GM12878 (cell line): ENCODE data around the gene TBATA. TPM values are rescaled to one million over a fixed set of nuclear protein-coding genes. Genes with fewer than 3 reads are reported as not detected.

Experiments used
- ATAC-seq: fragments of 200-7000 bp; cut with Tn5 transposase; 3 replicates; pipeline ENCODE4 v1.9.1; 2020; ENCODE audit warnings: mild to moderate bottlenecking, moderate library complexity
- BruUV-seq: library from RNA; stranded (reverse); fragments of 400-500 nt; replicated peaks from 2 replicates; lab custom pipeline; 2021; lab: Mats Ljungman, UMichigan
- CTCF ChIA-PET: fragments of 300-600 bp; sonication (Branson Sonifier 250); formaldehyde crosslinking; extraction: SDS; loops from one replicate; lab custom pipeline; 2021; ENCODE audit warnings: inconsistent platforms; lab: Yijun Ruan, JAX
- POLR2A ChIA-PET: fragments of 350-600 bp; formaldehyde crosslinking; extraction: SDS; loops from one replicate; lab custom pipeline; 2021; ENCODE audit warnings: inconsistent platforms; lab: Charles Lee
- RAD21 ChIA-PET: fragments of 300-600 bp; sonication (Branson Sonifier 250); formaldehyde crosslinking; loops from one replicate; lab custom pipeline; 2023; ENCODE audit warnings: antibody characterized with exemption; ENCODE audit not compliant: unreplicated experiment; lab: Charles Lee
- SMC1A ChIA-PET: fragments of 300-600 bp; sonication (Branson Sonifier 250); formaldehyde crosslinking; loops from one replicate; lab custom pipeline; 2023; ENCODE audit not compliant: unreplicated experiment, uncharacterized antibody; lab: Charles Lee
- DNase-seq: peaks from one replicate; pipeline ENCODE4 v3.0.0-alpha.2; 2011; ENCODE audit warnings: low read depth, low spot score
- FAIRE-seq: peaks from 3 replicates; lab custom pipeline; 2011; peaks lifted over from hg19 to GRCh38; lab: Jason Lieb, UNC
- H2AFZ ChIP-seq: 2 replicates; pipeline ENCODE4 v1.6.0; 2011; ENCODE audit warnings: low read depth, low read length, control low read depth; ENCODE audit not compliant: control insufficient read depth
- H3K27ac ChIP-seq: 2 replicates; pipeline ENCODE4 v1.5.1; 2011; ENCODE audit warnings: control low read depth; ENCODE audit not compliant: control insufficient read depth, insufficient read depth
- H3K27me3 ChIP-seq, 2 experiments: replicated peaks in 1 of 2; 2 replicates each; pipeline versions ENCODE4 v1.6.0 to v1.6.1; 2011; ENCODE audit warnings: low read length in 1 of 2; ENCODE audit not compliant: control insufficient read depth in 2 of 2, insufficient read depth in 2 of 2
- H3K36me3 ChIP-seq, 2 experiments: 2 replicates each; pipeline ENCODE4 v1.5.1; 2011; ENCODE audit warnings: low read length in 1 of 2; ENCODE audit not compliant: control insufficient read depth in 2 of 2, insufficient read depth in 2 of 2
- H3K4me1 ChIP-seq: 2 replicates; pipeline ENCODE4 v1.6.1; 2011; ENCODE audit warnings: mild to moderate bottlenecking, low read length, moderate library complexity, mixed read lengths; ENCODE audit not compliant: control insufficient read depth, insufficient read depth
- H3K4me2 ChIP-seq: 2 replicates; pipeline ENCODE4 v1.6.0; 2011; ENCODE audit warnings: control low read depth; ENCODE audit not compliant: control insufficient read depth, insufficient read depth
- H3K4me3 ChIP-seq: fragments of 200-600 bp; sonication (generic); 2 replicates; pipeline ENCODE4 v1.5.1; 2016
- H3K79me2 ChIP-seq: 2 replicates; pipeline ENCODE4 v1.6.0; 2011; ENCODE audit warnings: low read length; ENCODE audit not compliant: control insufficient read depth, insufficient read depth
- H3K9ac ChIP-seq: 2 replicates; pipeline ENCODE4 v1.8.0; 2011; ENCODE audit warnings: low read length, control low read depth, mixed read lengths; ENCODE audit not compliant: control insufficient read depth, insufficient read depth
- H3K9me3 ChIP-seq: replicated peaks from 3 replicates; pipeline ENCODE4 v1.5.1; 2011; ENCODE audit warnings: mild to moderate bottlenecking, low read length; ENCODE audit not compliant: control insufficient read depth, insufficient read depth
- H4K20me1 ChIP-seq: 2 replicates; pipeline ENCODE4 v1.6.0; 2011; ENCODE audit not compliant: control insufficient read depth, insufficient read depth
- BMI1 ChIP-seq: fragments of 450-650 bp; IDR thresholded peaks from 2 replicates; pipeline ENCODE4 v1.6.1; 2016; ENCODE audit warnings: mild to moderate bottlenecking, moderate library complexity, borderline replicate concordance
- CHD4 ChIP-seq: fragments of 200-600 bp; sonication (generic); IDR thresholded peaks from 2 replicates; pipeline ENCODE4 v1.6.1; 2016; ENCODE audit warnings: mild to moderate bottlenecking
- EZH2 ChIP-seq: IDR thresholded peaks from 2 replicates; pipeline ENCODE4 v1.6.1; 2012; ENCODE audit warnings: low read depth, mild to moderate bottlenecking, control low read depth, inconsistent platforms, low read length, borderline replicate concordance; ENCODE audit not compliant: control insufficient read depth
- LARP7 ChIP-seq: fragments of 450-650 bp; IDR thresholded peaks from 2 replicates; pipeline ENCODE4 v1.6.1; 2017; ENCODE audit warnings: mild to moderate bottlenecking
- MAX ChIP-seq: IDR thresholded peaks from 2 replicates; pipeline ENCODE4 v1.6.1; 2012; ENCODE audit warnings: low read depth, low read length, improper control_type of control experiment
- NR2C1 ChIP-seq: fragments of 450-650 bp; IDR thresholded peaks from 2 replicates; pipeline ENCODE4 v1.6.1; 2017; ENCODE audit warnings: antibody characterized with exemption, mild to moderate bottlenecking, moderate library complexity
- POLR2AphosphoS2 ChIP-seq: IDR thresholded peaks from 2 replicates; pipeline ENCODE4 v1.6.1; 2011; ENCODE audit warnings: low read depth, mild to moderate bottlenecking, low read length, improper control_type of control experiment, moderate library complexity
- SRF ChIP-seq, 2 experiments: IDR thresholded peaks; 2 replicates each; pipeline ENCODE4 v1.6.1; 2011; ENCODE audit warnings: low read depth in 2 of 2, low read length in 2 of 2, mild to moderate bottlenecking in 1 of 2, moderate library complexity in 1 of 2
- YBX1 ChIP-seq: fragments of 450-650 bp; IDR thresholded peaks from 2 replicates; pipeline ENCODE4 v1.6.1; 2016; ENCODE audit warnings: antibody characterized with exemption
- ZNF274 ChIP-seq: IDR thresholded peaks from one replicate; pipeline ENCODE4 v1.8.0; 2011; ENCODE audit not compliant: insufficient read length, insufficient read depth
- ZNF687 ChIP-seq: fragments of 450-650 bp; IDR thresholded peaks from 2 replicates; pipeline ENCODE4 v1.6.1; 2017; ENCODE audit warnings: mild to moderate bottlenecking, moderate library complexity
- WGBS: methylation state at CpG from one replicate; pipeline ENCODE4 v1.1.6; 2016; ENCODE audit warnings: low lambda C conversion rate; ENCODE audit not compliant: insufficient replicate concordance, insufficient coverage; ENCODE audit errors: missing lambda C conversion rate; 5-methylcytosine and 5-hydroxymethylcytosine counted together
- in situ Hi-C: fragments of 300-500 bp; cut with MboI; formaldehyde crosslinking; loops from 9 replicates; pipeline ENCODE4 v1.14.3; 2018; ENCODE audit warnings: mixed read lengths
- intact Hi-C: fragments of 100-400 bp; cut with micrococcal nuclease; formaldehyde crosslinking; loops from one replicate; pipeline ENCODE4 v1.14.2; 2022; ENCODE audit not compliant: unreplicated experiment
- polyA plus RNA-seq, 11 experiments: library from polyadenylated mRNA; depleted of rRNA in 4 of 11; unstranded in 6 of 11; stranded (reverse) in 5 of 11; fragments of >200 nt; fragmentation: Nextera tagmentation in 4 of 11; fragmentation: Illumina TruSeq in 1 of 11; extraction: Ambion mirVana in 4 of 11; extraction: Trizol in 1 of 11; gene quantifications; 1 replicate in 1 of 11; 2 replicates in 10 of 11; pipeline versions ENCODE4 v1.2.1 to v1.2.3, GENCODE V29; 2011 to 2016; ENCODE audit warnings: inconsistent platforms in 2 of 11, missing spikeins in 2 of 11, low read depth in 1 of 11
- total RNA-seq, 4 experiments: library from RNA; depleted of rRNA in 3 of 4; stranded (reverse); fragments of >200 nt in 3 of 4; fragmentation: Illumina TruSeq in 1 of 4; extraction: Trizol in 1 of 4; gene quantifications; 2 replicates each; pipeline versions ENCODE4 v1.2.1 to v1.2.3, GENCODE V29; 2013 to 2021
- TF ChIP-seq, protein P1 (sequence below): fragments of 450-650 bp; IDR thresholded peaks from 2 replicates; pipeline ENCODE4 v1.6.1; 2016; ENCODE audit warnings: mild to moderate bottlenecking
- TF ChIP-seq, protein P2 (sequence below): IDR thresholded peaks from 2 replicates; pipeline ENCODE4 v1.6.1; 2012; ENCODE audit warnings: low read depth, low read length, improper control_type of control experiment
- TF ChIP-seq, protein P3 (sequence below): fragments of 450-650 bp; IDR thresholded peaks from 2 replicates; pipeline ENCODE4 v1.6.1; 2016; ENCODE audit warnings: mild to moderate bottlenecking

TBATA gene
- total and polyA plus RNA-seq, 10 of the 15 experiments (the other 5 are each of a cell fraction or from before 2014, with no cell fraction given) = not detected

DNA sequence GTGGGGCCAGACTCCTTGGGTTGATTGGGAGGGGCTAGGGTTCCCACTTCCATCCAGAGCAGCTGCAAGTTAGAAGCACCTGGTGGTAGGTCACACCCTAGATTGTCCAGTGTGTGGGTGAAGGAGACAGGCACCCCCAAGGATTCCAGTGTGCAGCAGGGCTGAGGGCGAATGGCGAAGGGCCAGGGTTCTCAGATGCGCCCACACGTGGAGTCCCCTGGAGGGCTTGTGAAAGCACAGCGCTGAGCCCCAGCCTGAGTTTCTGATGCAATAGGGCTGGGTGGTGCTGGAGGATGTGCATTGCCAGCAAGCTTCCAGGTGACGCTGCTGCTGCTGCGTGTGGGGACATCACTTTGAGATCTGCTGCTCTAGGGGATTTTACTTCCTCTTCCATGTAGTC lies 25.4 kb downstream of the TBATA start:
- Histone ChIP-seq H3K27ac (no peak overlapping the region), H3K4me1 (no peaks in the 10 kb centered on the region), H3K36me3 (no peaks in the 10 kb centered on the region), H3K4me2 (no peak overlapping the region), H3K9ac (no peak overlapping the region), H2AFZ (no peak overlapping the region), H3K27me3 (no peaks in the 10 kb centered on the region; a peak in 2 of 4 replicates), H3K4me3 (no peak overlapping the region), H4K20me1 (no peaks in the 10 kb centered on the region), H3K9me3 (no peaks in the 10 kb centered on the region), H3K79me2 (no peaks in the 10 kb centered on the region)
- in situ Hi-C loops = loop anchor here (5.0 kb wide), 2 partner anchors 212 to 297 kb away; no protein-coding TSS in a partner anchor
- FAIRE-seq (no peak), DNase-seq (no peak), ATAC-seq (no peak; the same call in 1 of the 3 replicates)
- intact Hi-C loops = loop anchor here (1.0 to 5.0 kb wide), 5 partner anchors 123 to 298 kb away; no protein-coding TSS in a partner anchor
- ChIA-PET SMC1A (interaction anchor here (1.0 to 6.7 kb wide), 6 partner anchors 141 to 329 kb away, joined by 3 to 45 read pairs (median 4); no protein-coding TSS in a partner anchor), POLR2A (no interaction called here), CTCF (interaction anchor here (1.0 to 6.1 kb wide), 10 partner anchors 9 to 289 kb away, joined by 3 to 87 read pairs (median 4); no protein-coding TSS in a partner anchor), RAD21 (interaction anchor here (1.3 to 3.4 kb wide), 4 partner anchors 143 to 298 kb away, joined by 3 to 23 read pairs (median 4); no protein-coding TSS in a partner anchor)
- TF ChIP-seq EZH2 (no peak), ZNF274 (no peak), YBX1 (no peak), POLR2AphosphoS2 (no peak), BMI1 (no peak), ZNF687 (no peak), LARP7 (no peak), NR2C1 (no peak), SRF (IDR thresholded peaks at IDR 0.05; ENCODE audit: low read depth in 2 of 2, low read length in 2 of 2) (no peak), CHD4 (no peak), MAX (no peak)
- TF ChIP-seq, protein P1, sequence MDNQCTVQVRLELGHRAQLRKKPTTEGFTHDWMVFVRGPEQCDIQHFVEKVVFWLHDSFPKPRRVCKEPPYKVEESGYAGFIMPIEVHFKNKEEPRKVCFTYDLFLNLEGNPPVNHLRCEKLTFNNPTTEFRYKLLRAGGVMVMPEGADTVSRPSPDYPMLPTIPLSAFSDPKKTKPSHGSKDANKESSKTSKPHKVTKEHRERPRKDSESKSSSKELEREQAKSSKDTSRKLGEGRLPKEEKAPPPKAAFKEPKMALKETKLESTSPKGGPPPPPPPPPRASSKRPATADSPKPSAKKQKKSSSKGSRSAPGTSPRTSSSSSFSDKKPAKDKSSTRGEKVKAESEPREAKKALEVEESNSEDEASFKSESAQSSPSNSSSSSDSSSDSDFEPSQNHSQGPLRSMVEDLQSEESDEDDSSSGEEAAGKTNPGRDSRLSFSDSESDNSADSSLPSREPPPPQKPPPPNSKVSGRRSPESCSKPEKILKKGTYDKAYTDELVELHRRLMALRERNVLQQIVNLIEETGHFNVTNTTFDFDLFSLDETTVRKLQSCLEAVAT = no peak
- TF ChIP-seq, protein P2, sequence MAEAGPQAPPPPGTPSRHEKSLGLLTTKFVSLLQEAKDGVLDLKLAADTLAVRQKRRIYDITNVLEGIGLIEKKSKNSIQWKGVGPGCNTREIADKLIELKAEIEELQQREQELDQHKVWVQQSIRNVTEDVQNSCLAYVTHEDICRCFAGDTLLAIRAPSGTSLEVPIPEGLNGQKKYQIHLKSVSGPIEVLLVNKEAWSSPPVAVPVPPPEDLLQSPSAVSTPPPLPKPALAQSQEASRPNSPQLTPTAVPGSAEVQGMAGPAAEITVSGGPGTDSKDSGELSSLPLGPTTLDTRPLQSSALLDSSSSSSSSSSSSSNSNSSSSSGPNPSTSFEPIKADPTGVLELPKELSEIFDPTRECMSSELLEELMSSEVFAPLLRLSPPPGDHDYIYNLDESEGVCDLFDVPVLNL = no peak
- TF ChIP-seq, protein P3, sequence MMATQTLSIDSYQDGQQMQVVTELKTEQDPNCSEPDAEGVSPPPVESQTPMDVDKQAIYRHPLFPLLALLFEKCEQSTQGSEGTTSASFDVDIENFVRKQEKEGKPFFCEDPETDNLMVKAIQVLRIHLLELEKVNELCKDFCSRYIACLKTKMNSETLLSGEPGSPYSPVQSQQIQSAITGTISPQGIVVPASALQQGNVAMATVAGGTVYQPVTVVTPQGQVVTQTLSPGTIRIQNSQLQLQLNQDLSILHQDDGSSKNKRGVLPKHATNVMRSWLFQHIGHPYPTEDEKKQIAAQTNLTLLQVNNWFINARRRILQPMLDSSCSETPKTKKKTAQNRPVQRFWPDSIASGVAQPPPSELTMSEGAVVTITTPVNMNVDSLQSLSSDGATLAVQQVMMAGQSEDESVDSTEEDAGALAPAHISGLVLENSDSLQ = no peak
- WGBS = 17% methylated on average over 4 of the region's 7 CpGs
- no TSS peak for BruUV-seq
